Measurements from ENCODE around the gene SBF2. TPM values are rescaled to one million over a fixed set of nuclear protein-coding genes. Genes with fewer than 3 reads are reported as not detected.

Gene SBF2
- total and polyA plus RNA-seq, 2 donors (not counting 1 experiment from before 2014, with no cell fraction given): 5.6 to 17.7 TPM

- H3K4me3 Mint-ChIP-seq: no peak overlapping the region
- ATAC-seq (ENCODE audit: low read depth) (no peak), DNase-seq (no peak)
- H3K27ac Mint-ChIP-seq: no peak overlapping the region
- Histone ChIP-seq H2AFZ (ENCODE audit: insufficient read depth, low read depth, low read length, poor library complexity, severe bottlenecking) (no peak overlapping the region), H3K27me3 (replicated peaks in 1 of 4; ENCODE audit: control extremely low read depth in 1 of 4, control insufficient read depth in 3 of 4, insufficient read depth in 4 of 4, low read length in 3 of 4) (no peaks in the 10 kb centered on the region), H3K4me3 (ENCODE audit: control extremely low read depth in 1 of 5, extremely low read depth in 1 of 5, insufficient read depth in 1 of 5, low read depth in 2 of 5, low read length in 4 of 5) (no peak overlapping the region), H4K20me1 (ENCODE audit: control insufficient read depth, insufficient read depth, low read length, poor library complexity, severe bottlenecking) (no peaks in the 10 kb centered on the region), H3K4me1 (ENCODE audit: control insufficient read depth in 2 of 2, insufficient read depth in 2 of 2, low read length in 2 of 2) (no peaks in the 10 kb centered on the region), H3K79me2 (ENCODE audit: control insufficient read depth, insufficient read depth, low read length) (peaks cover 8% of the 10 kb centered on the region), H3K9me3 (ENCODE audit: control extremely low read depth in 1 of 3, control insufficient read depth in 2 of 3, insufficient read depth in 1 of 3, low read length in 2 of 3) (no peaks in the 10 kb centered on the region), H3K27ac (ENCODE audit: low read length in 2 of 2) (no peak overlapping the region), H3K4me2 (replicated peaks; ENCODE audit: low read depth, low read length, poor library complexity, severe bottlenecking) (no peak overlapping the region), H3K36me3 (replicated peaks in 1 of 2; ENCODE audit: control extremely low read depth in 1 of 2, control insufficient read depth in 1 of 2, extremely low read depth in 1 of 2, insufficient read depth in 2 of 2, low read length in 1 of 2) (no peaks in the 10 kb centered on the region), H3K9ac (ENCODE audit: low read length) (no peak overlapping the region)
- TF ChIP-seq CTCF (IDR thresholded peaks at IDR 0.05) (no peak), EZH2 (IDR thresholded peaks at IDR 0.05; ENCODE audit: borderline replicate concordance, insufficient read depth, low read depth, low read length, poor library complexity, severe bottlenecking) (no peak)
- no peaks in the 10 kb centered on the region for H3K4me1 Mint-ChIP-seq
- ChIA-PET CTCF (no interaction called here), POLR2A (no interaction called here)
- H3K9me3 Mint-ChIP-seq (ENCODE audit: insufficient read depth): no peaks in the 10 kb centered on the region
- intact Hi-C loops (cut with micrococcal nuclease): no loop called here
- H3K27me3 Mint-ChIP-seq: no peaks in the 10 kb centered on the region
Measured at GRCh38 chr11:9774109-9774508, 519.9 kb downstream of the SBF2 start.

GRCh38 chr11:9773524-9773923 is 520.5 kb downstream of the SBF2 start:
- Mint-ChIP-seq H3K4me3 (no peak overlapping the region), H3K9me3 (ENCODE audit: insufficient read depth) (no peaks in the 10 kb centered on the region), H3K27ac (no peak overlapping the region), H3K27me3 (no peaks in the 10 kb centered on the region), H3K4me1 (no peaks in the 10 kb centered on the region)
- intact Hi-C loops (cut with micrococcal nuclease): no loop called here
- ChIA-PET CTCF (no interaction called here), POLR2A (no interaction called here)
- H3K4me2 ChIP-seq (replicated peaks; ENCODE audit: low read depth, low read length, poor library complexity, severe bottlenecking): no peak overlapping the region
- no peaks in the 10 kb centered on the region for H3K36me3 ChIP-seq (replicated peaks in 1 of 2; ENCODE audit: control extremely low read depth in 1 of 2, control insufficient read depth in 1 of 2, extremely low read depth in 1 of 2, insufficient read depth in 2 of 2, low read length in 1 of 2)
- no peak overlapping the region for H2AFZ ChIP-seq (ENCODE audit: insufficient read depth, low read depth, low read length, poor library complexity, severe bottlenecking)
- no peaks in the 10 kb centered on the region for H4K20me1 ChIP-seq (ENCODE audit: control insufficient read depth, insufficient read depth, low read length, poor library complexity, severe bottlenecking)
- no peaks in the 10 kb centered on the region for H3K9me3 ChIP-seq (ENCODE audit: control extremely low read depth in 1 of 3, control insufficient read depth in 2 of 3, insufficient read depth in 1 of 3, low read length in 2 of 3)
- no peak overlapping the region for H3K27ac ChIP-seq (ENCODE audit: low read length in 2 of 2)
- H3K4me1 ChIP-seq (ENCODE audit: control insufficient read depth in 2 of 2, insufficient read depth in 2 of 2, low read length in 2 of 2): no peaks in the 10 kb centered on the region
- no peaks in the 10 kb centered on the region for H3K27me3 ChIP-seq (replicated peaks in 1 of 4; ENCODE audit: control extremely low read depth in 1 of 4, control insufficient read depth in 3 of 4, insufficient read depth in 4 of 4, low read length in 3 of 4)
- H3K4me3 ChIP-seq (ENCODE audit: control extremely low read depth in 1 of 5, extremely low read depth in 1 of 5, insufficient read depth in 1 of 5, low read depth in 2 of 5, low read length in 4 of 5): no peak overlapping the region
- no peak overlapping the region for H3K9ac ChIP-seq (ENCODE audit: low read length)
- WGBS (ENCODE audit: insufficient coverage): no CpG with 5 or more reads among the region's 2 CpGs
- TF ChIP-seq CTCF (IDR thresholded peaks at IDR 0.05): no peak
- no peak for DNase-seq
- no peak for ATAC-seq (ENCODE audit: low read depth)
- H3K79me2 ChIP-seq (ENCODE audit: control insufficient read depth, insufficient read depth, low read length): peaks cover 8% of the 10 kb centered on the region

Measured in B cell (primary cell).